Measurements from ENCODE around the gene TFPT. TPM values are rescaled to one million over a fixed set of nuclear protein-coding genes. Genes with fewer than 3 reads are reported as not detected.

Gene TFPT
- total and polyA plus RNA-seq, 4 donors: 2.4 to 5.6 (median 4.2) TPM

- no peaks in the 10 kb centered on the region for H3K4me1 ChIP-seq (ENCODE audit: control insufficient read depth in 4 of 4, insufficient read depth in 4 of 4, low read length in 3 of 4)
- H3K27ac ChIP-seq (ENCODE audit: low read depth in 1 of 2, low read length in 2 of 2): no peak overlapping the region
- DNase-seq (ENCODE audit: low spot score): no peak
- H3K9me3 ChIP-seq (ENCODE audit: control insufficient read depth in 4 of 4, low read length in 3 of 4): no peaks in the 10 kb centered on the region
- H3K9ac ChIP-seq (ENCODE audit: low read depth in 1 of 2, low read length in 2 of 2): no peak overlapping the region
- 97% methylated on average over 19 of the region's 19 CpGs for WGBS
- H3K36me3 ChIP-seq (ENCODE audit: control insufficient read depth in 4 of 4, insufficient read depth in 3 of 4, low read depth in 1 of 4, low read length in 3 of 4): peaks cover 17 to 90% (median 34%) of the 10 kb centered on the region in 4 donors
- no peak overlapping the region for H3K4me3 ChIP-seq (ENCODE audit: low read depth in 1 of 3, low read length in 3 of 3)
- H3K27me3 ChIP-seq (ENCODE audit: control insufficient read depth in 4 of 4, insufficient read depth in 4 of 4, low read length in 3 of 4): no peaks in the 10 kb centered on the region
- no peak for TF ChIP-seq RXRA (IDR thresholded peaks at IDR 0.05)
- TF ChIP-seq SP1 (IDR thresholded peaks at IDR 0.05): no peak
- TF ChIP-seq, protein P1, sequence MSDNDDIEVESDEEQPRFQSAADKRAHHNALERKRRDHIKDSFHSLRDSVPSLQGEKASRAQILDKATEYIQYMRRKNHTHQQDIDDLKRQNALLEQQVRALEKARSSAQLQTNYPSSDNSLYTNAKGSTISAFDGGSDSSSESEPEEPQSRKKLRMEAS (IDR thresholded peaks at IDR 0.05): no peak
- TF ChIP-seq, protein P2, sequence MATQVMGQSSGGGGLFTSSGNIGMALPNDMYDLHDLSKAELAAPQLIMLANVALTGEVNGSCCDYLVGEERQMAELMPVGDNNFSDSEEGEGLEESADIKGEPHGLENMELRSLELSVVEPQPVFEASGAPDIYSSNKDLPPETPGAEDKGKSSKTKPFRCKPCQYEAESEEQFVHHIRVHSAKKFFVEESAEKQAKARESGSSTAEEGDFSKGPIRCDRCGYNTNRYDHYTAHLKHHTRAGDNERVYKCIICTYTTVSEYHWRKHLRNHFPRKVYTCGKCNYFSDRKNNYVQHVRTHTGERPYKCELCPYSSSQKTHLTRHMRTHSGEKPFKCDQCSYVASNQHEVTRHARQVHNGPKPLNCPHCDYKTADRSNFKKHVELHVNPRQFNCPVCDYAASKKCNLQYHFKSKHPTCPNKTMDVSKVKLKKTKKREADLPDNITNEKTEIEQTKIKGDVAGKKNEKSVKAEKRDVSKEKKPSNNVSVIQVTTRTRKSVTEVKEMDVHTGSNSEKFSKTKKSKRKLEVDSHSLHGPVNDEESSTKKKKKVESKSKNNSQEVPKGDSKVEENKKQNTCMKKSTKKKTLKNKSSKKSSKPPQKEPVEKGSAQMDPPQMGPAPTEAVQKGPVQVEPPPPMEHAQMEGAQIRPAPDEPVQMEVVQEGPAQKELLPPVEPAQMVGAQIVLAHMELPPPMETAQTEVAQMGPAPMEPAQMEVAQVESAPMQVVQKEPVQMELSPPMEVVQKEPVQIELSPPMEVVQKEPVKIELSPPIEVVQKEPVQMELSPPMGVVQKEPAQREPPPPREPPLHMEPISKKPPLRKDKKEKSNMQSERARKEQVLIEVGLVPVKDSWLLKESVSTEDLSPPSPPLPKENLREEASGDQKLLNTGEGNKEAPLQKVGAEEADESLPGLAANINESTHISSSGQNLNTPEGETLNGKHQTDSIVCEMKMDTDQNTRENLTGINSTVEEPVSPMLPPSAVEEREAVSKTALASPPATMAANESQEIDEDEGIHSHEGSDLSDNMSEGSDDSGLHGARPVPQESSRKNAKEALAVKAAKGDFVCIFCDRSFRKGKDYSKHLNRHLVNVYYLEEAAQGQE (IDR thresholded peaks at IDR 0.05): no peak
- no peak for TF ChIP-seq FOXA2 (IDR thresholded peaks at IDR 0.05)
- TF ChIP-seq NR2F2 (IDR thresholded peaks at IDR 0.05): no peak
- no peak for TF ChIP-seq TAF1 (conservative IDR thresholded peaks at IDR 0.05)
- no peak for TF ChIP-seq YY1 (IDR thresholded peaks at IDR 0.05)
- TF ChIP-seq EGR1 (IDR thresholded peaks at IDR 0.05; ENCODE audit: low read depth in 2 of 2): no peak
- TF ChIP-seq, protein P3, sequence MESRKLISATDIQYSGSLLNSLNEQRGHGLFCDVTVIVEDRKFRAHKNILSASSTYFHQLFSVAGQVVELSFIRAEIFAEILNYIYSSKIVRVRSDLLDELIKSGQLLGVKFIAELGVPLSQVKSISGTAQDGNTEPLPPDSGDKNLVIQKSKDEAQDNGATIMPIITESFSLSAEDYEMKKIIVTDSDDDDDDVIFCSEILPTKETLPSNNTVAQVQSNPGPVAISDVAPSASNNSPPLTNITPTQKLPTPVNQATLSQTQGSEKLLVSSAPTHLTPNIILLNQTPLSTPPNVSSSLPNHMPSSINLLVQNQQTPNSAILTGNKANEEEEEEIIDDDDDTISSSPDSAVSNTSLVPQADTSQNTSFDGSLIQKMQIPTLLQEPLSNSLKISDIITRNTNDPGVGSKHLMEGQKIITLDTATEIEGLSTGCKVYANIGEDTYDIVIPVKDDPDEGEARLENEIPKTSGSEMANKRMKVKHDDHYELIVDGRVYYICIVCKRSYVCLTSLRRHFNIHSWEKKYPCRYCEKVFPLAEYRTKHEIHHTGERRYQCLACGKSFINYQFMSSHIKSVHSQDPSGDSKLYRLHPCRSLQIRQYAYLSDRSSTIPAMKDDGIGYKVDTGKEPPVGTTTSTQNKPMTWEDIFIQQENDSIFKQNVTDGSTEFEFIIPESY (IDR thresholded peaks at IDR 0.05): no peak
- TF ChIP-seq, protein P4, sequence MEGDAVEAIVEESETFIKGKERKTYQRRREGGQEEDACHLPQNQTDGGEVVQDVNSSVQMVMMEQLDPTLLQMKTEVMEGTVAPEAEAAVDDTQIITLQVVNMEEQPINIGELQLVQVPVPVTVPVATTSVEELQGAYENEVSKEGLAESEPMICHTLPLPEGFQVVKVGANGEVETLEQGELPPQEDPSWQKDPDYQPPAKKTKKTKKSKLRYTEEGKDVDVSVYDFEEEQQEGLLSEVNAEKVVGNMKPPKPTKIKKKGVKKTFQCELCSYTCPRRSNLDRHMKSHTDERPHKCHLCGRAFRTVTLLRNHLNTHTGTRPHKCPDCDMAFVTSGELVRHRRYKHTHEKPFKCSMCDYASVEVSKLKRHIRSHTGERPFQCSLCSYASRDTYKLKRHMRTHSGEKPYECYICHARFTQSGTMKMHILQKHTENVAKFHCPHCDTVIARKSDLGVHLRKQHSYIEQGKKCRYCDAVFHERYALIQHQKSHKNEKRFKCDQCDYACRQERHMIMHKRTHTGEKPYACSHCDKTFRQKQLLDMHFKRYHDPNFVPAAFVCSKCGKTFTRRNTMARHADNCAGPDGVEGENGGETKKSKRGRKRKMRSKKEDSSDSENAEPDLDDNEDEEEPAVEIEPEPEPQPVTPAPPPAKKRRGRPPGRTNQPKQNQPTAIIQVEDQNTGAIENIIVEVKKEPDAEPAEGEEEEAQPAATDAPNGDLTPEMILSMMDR (IDR thresholded peaks at IDR 0.05; ENCODE audit: low read depth, low read length, missing input control): no peak
- no peak for TF ChIP-seq JUND (IDR thresholded peaks at IDR 0.05)
- no peak for TF ChIP-seq GABPA (IDR thresholded peaks at IDR 0.05 in 1 of 2, conservative IDR thresholded peaks at IDR 0.05 in 1 of 2)
- TF ChIP-seq HNF4A (conservative IDR thresholded peaks at IDR 0.05): no peak
- TF ChIP-seq RAD21 (IDR thresholded peaks at IDR 0.05): no peak
Measured at GRCh38 chr19:54124393-54124792, 8.9 kb upstream of the TFPT start.

- DNase-seq (ENCODE audit: low spot score): no peak
- Histone ChIP-seq H3K9me3 (ENCODE audit: control insufficient read depth in 4 of 4, low read length in 3 of 4) (no peaks in the 10 kb centered on the region), H3K27me3 (ENCODE audit: control insufficient read depth in 4 of 4, insufficient read depth in 4 of 4, low read length in 3 of 4) (no peaks in the 10 kb centered on the region), H3K27ac (ENCODE audit: low read depth in 1 of 2, low read length in 2 of 2) (no peak overlapping the region), H3K36me3 (ENCODE audit: control insufficient read depth in 4 of 4, insufficient read depth in 3 of 4, low read depth in 1 of 4, low read length in 3 of 4) (peaks cover 17 to 84% (median 32%) of the 10 kb centered on the region in 4 donors), H3K4me3 (ENCODE audit: low read depth in 1 of 3, low read length in 3 of 3) (no peak overlapping the region), H3K4me1 (ENCODE audit: control insufficient read depth in 4 of 4, insufficient read depth in 4 of 4, low read length in 3 of 4) (no peaks in the 10 kb centered on the region), H3K9ac (ENCODE audit: low read depth in 1 of 2, low read length in 2 of 2) (no peak overlapping the region)
- TF ChIP-seq FOXA2 (IDR thresholded peaks at IDR 0.05): no peak
- no peak for TF ChIP-seq RAD21 (IDR thresholded peaks at IDR 0.05)
- no peak for TF ChIP-seq JUND (IDR thresholded peaks at IDR 0.05)
- no peak for TF ChIP-seq RXRA (IDR thresholded peaks at IDR 0.05)
- TF ChIP-seq FOXA1 (IDR thresholded peaks at IDR 0.05): no peak
- 96% methylated on average over 17 of the region's 17 CpGs for WGBS
Measured at GRCh38 chr19:54123682-54124081, 8.2 kb upstream of the TFPT start.
